HG03103 (cell line): Measurements from ENCODE around the gene LARGE1.

Experiments used
- ATAC-seq: cut with Tn5 transposase; IDR thresholded peaks from one replicate; pipeline ENCODE4 v1.9.1; 2021; ENCODE audit warnings: low read depth; ENCODE audit not compliant: unreplicated experiment

Gene LARGE1

GRCh38 chr22:33887173-33887572 is 33.1 kb downstream of the LARGE1 start:
- no peak for ATAC-seq

- no peak for ATAC-seq
Measured at GRCh38 chr22:33886696-33887095, 33.6 kb downstream of the LARGE1 start.

GRCh38 chr22:33884829-33885228 is 35.4 kb downstream of the LARGE1 start:
- ATAC-seq, result no peak

GRCh38 chr22:33883961-33884808 is 36.1 kb downstream of the LARGE1 start:
- ATAC-seq, result no peak

- ATAC-seq, result no peak
Measured at GRCh38 chr22:33883561-33883960, 36.7 kb downstream of the LARGE1 start.

- ATAC-seq, result no peak
Measured at GRCh38 chr22:33882991-33883390, 37.3 kb downstream of the LARGE1 start.

GRCh38 chr22:33880986-33881385 is 39.3 kb downstream of the LARGE1 start:
- ATAC-seq, result no peak

- no peak for ATAC-seq
Measured at GRCh38 chr22:33879796-33880195, 40.5 kb downstream of the LARGE1 start.

- ATAC-seq, result no peak
Measured at GRCh38 chr22:33875316-33875715, 45.0 kb downstream of the LARGE1 start.

GRCh38 chr22:33874206-33874605 is 46.1 kb downstream of the LARGE1 start:
- ATAC-seq, result no peak

GRCh38 chr22:33873666-33874065 is 46.6 kb downstream of the LARGE1 start:
- ATAC-seq, result no peak

GRCh38 chr22:33873186-33873585 is 47.1 kb downstream of the LARGE1 start:
- no peak for ATAC-seq

GRCh38 chr22:33871935-33872334 is 48.3 kb downstream of the LARGE1 start:
- ATAC-seq, result no peak

GRCh38 chr22:33869946-33870345 is 50.3 kb downstream of the LARGE1 start:
- no peak for ATAC-seq

- no peak for ATAC-seq
Measured at GRCh38 chr22:33867971-33868370, 52.3 kb downstream of the LARGE1 start.

GRCh38 chr22:33867118-33867866 is 53.0 kb downstream of the LARGE1 start:
- no peak for ATAC-seq

- ATAC-seq, result no peak
Measured at GRCh38 chr22:33866511-33866910, 53.8 kb downstream of the LARGE1 start.

- no peak for ATAC-seq
Measured at GRCh38 chr22:33865996-33866395, 54.3 kb downstream of the LARGE1 start.

GRCh38 chr22:33865248-33865647 is 55.0 kb downstream of the LARGE1 start:
- ATAC-seq, result no peak

- ATAC-seq, result no peak
Measured at GRCh38 chr22:33864723-33865130, 55.5 kb downstream of the LARGE1 start.

- ATAC-seq, result no peak
Measured at GRCh38 chr22:33861216-33861875, 58.9 kb downstream of the LARGE1 start.
